MV-4-11 (cell line): ENCODE data around the gene ABCC8.

Source experiments
- DNase-seq: peaks from one replicate; lab custom pipeline; 2025; lab: John Stamatoyannopoulos, UW

The ABCC8 gene

GRCh38 chr11:17386331-17387084 lies 90.1 kb downstream of the ABCC8 start:
- DNase-seq: peak; percentile 63

- DNase-seq: no peak
Observed at GRCh38 chr11:17385926-17386325, 90.7 kb downstream of the ABCC8 start.

- no peak for DNase-seq
Observed at GRCh38 chr11:17385492-17385891, 91.2 kb downstream of the ABCC8 start.

- DNase-seq: peak; percentile 66
Observed at GRCh38 chr11:17384002-17384511, 92.6 kb downstream of the ABCC8 start.

GRCh38 chr11:17383461-17383860 lies 93.2 kb downstream of the ABCC8 start:
- peak; percentile 74 for DNase-seq

- DNase-seq: no peak
Observed at GRCh38 chr11:17382046-17382728, 94.5 kb downstream of the ABCC8 start.

GRCh38 chr11:17381156-17381555 lies 95.5 kb downstream of the ABCC8 start:
- no peak for DNase-seq

GRCh38 chr11:17379383-17380180 lies 97.1 kb downstream of the ABCC8 start:
- DNase-seq: no peak

- no peak for DNase-seq
Observed at GRCh38 chr11:17378655-17379054, 98.0 kb downstream of the ABCC8 start.

GRCh38 chr11:17376493-17376892 lies 100.2 kb downstream of the ABCC8 start:
- DNase-seq: no peak

- DNase-seq: no peak
Observed at GRCh38 chr11:17375547-17375946, 101.1 kb downstream of the ABCC8 start.

GRCh38 chr11:17371614-17372013 lies 105.0 kb downstream of the ABCC8 start:
- DNase-seq: no peak

GRCh38 chr11:17369684-17370243 lies 106.9 kb downstream of the ABCC8 start:
- DNase-seq: no peak

GRCh38 chr11:17369094-17369493 lies 107.6 kb downstream of the ABCC8 start:
- DNase-seq: no peak

- no peak for DNase-seq
Observed at GRCh38 chr11:17368551-17368950, 108.1 kb downstream of the ABCC8 start.

- peak; percentile 4 for DNase-seq
Observed at GRCh38 chr11:17366495-17366894, 110.2 kb downstream of the ABCC8 start.

- DNase-seq: peak; percentile 81
Observed at GRCh38 chr11:17354601-17354991, 122.0 kb downstream of the ABCC8 start.

- no peak for DNase-seq
Observed at GRCh38 chr11:17353821-17354600, 122.6 kb downstream of the ABCC8 start.

GRCh38 chr11:17352950-17353820 lies 123.5 kb downstream of the ABCC8 start:
- peak; percentile 68 for DNase-seq

GRCh38 chr11:17351510-17352176 lies 125.0 kb downstream of the ABCC8 start, which contains the start of gene NCR3LG1:
NCR3LG1 (plus strand) TSS chr11:17351800; CDS start chr11:17351970, 170 bp downstream.
- DNase-seq: peak; percentile 78
